Parathyroid adenoma (tissue), 2 donors: Measurements from ENCODE around the gene BRME1.

ENCODE experiments used
- H2AFZ ChIP-seq: fragments of 300-600 bp; sonication (generic); one replicate; pipeline ENCODE4 v1.7.0; 2017; ENCODE audit warnings: antibody characterized with exemption, mild to moderate bottlenecking
- H3K27ac ChIP-seq: fragments of 300-600 bp; sonication (generic); one replicate; pipeline ENCODE4 v1.7.0; 2017
- H3K27me3 ChIP-seq: fragments of 300-600 bp; sonication (generic); one replicate; pipeline ENCODE4 v1.7.0; 2017; ENCODE audit warnings: low read length; ENCODE audit not compliant: control insufficient read depth, insufficient read depth
- H3K36me3 ChIP-seq: fragments of 300-600 bp; sonication (generic); one replicate; pipeline ENCODE4 v1.7.0; 2017; ENCODE audit warnings: low read length; ENCODE audit not compliant: control insufficient read depth, insufficient read depth
- H3K4me1 ChIP-seq: fragments of 300-600 bp; sonication (generic); one replicate; pipeline ENCODE4 v1.7.0; 2017; ENCODE audit warnings: control low read depth
- H3K4me2 ChIP-seq: fragments of 300-600 bp; sonication (generic); one replicate; pipeline ENCODE4 v1.7.0; 2017; ENCODE audit warnings: low read length
- H3K4me3 ChIP-seq: fragments of 300-600 bp; sonication (generic); one replicate; pipeline ENCODE4 v1.7.0; 2017; ENCODE audit warnings: low read depth, low read length
- H3K79me2 ChIP-seq: fragments of 300-600 bp; sonication (generic); one replicate; pipeline ENCODE4 v1.7.0; 2017; ENCODE audit warnings: control low read depth
- H3K9ac ChIP-seq: fragments of 300-600 bp; sonication (generic); one replicate; pipeline ENCODE4 v1.7.0; 2017; ENCODE audit warnings: mild to moderate bottlenecking
- H3K9me3 ChIP-seq: fragments of 300-600 bp; sonication (generic); one replicate; pipeline ENCODE4 v1.7.0; 2017; ENCODE audit warnings: low read length; ENCODE audit not compliant: control insufficient read depth
- CTCF ChIP-seq: fragments of 300-600 bp; sonication (generic); IDR thresholded peaks from one replicate; pipeline ENCODE4 v1.7.0; 2017; ENCODE audit warnings: antibody characterized with exemption, mild to moderate bottlenecking
- donor health status: primary hyperparathyroidism.

Gene BRME1

GRCh38 chr19:13920940-13921747 is 15.2 kb upstream of the BRME1 start:
- no peaks in the 10 kb centered on the region for H3K27me3 ChIP-seq
- H3K9me3 ChIP-seq = no peaks in the 10 kb centered on the region

GRCh38 chr19:13920524-13920923 is 14.6 kb upstream of the BRME1 start:
- no peak overlapping the region for H3K9ac ChIP-seq
- no peaks in the 10 kb centered on the region for H3K9me3 ChIP-seq
- H3K4me1 ChIP-seq = no peaks in the 10 kb centered on the region
- H3K27me3 ChIP-seq = no peaks in the 10 kb centered on the region
- H3K27ac ChIP-seq = no peak overlapping the region
- H3K36me3 ChIP-seq = no peaks in the 10 kb centered on the region
- H3K79me2 ChIP-seq = no peaks in the 10 kb centered on the region
- no peak for TF ChIP-seq CTCF
- no peak overlapping the region for H2AFZ ChIP-seq
- no peak overlapping the region for H3K4me2 ChIP-seq
- H3K4me3 ChIP-seq = no peak overlapping the region

More at GRCh38 chr19:13920940-13921747, 15.2 kb upstream of the BRME1 start:
- no peak overlapping the region for H3K4me2 ChIP-seq
- H3K9ac ChIP-seq = no peak overlapping the region
- no peak for TF ChIP-seq CTCF
- H3K4me1 ChIP-seq = no peaks in the 10 kb centered on the region
- H3K36me3 ChIP-seq = no peaks in the 10 kb centered on the region
- no peak overlapping the region for H3K27ac ChIP-seq
- no peak overlapping the region for H2AFZ ChIP-seq
- no peak overlapping the region for H3K4me3 ChIP-seq
- no peaks in the 10 kb centered on the region for H3K79me2 ChIP-seq

- Histone ChIP-seq H3K4me2 (no peak overlapping the region), H3K9me3 (no peaks in the 10 kb centered on the region), H3K27ac (no peak overlapping the region), H2AFZ (no peak overlapping the region), H3K9ac (no peak overlapping the region), H3K36me3 (no peaks in the 10 kb centered on the region), H3K27me3 (no peaks in the 10 kb centered on the region), H3K4me1 (no peaks in the 10 kb centered on the region), H3K79me2 (no peaks in the 10 kb centered on the region), H3K4me3 (no peak overlapping the region)
- TF ChIP-seq CTCF = no peak
These were observed 13.0 kb upstream of the BRME1 start for GRCh38 chr19:13918726-13919411.

GRCh38 chr19:13917888-13918406 is 12.0 kb upstream of the BRME1 start:
- Histone ChIP-seq H3K27me3 (no peaks in the 10 kb centered on the region), H3K36me3 (no peaks in the 10 kb centered on the region), H3K4me2 (no peak overlapping the region), H2AFZ (no peak overlapping the region), H3K27ac (no peak overlapping the region), H3K79me2 (no peaks in the 10 kb centered on the region), H3K4me1 (no peaks in the 10 kb centered on the region), H3K4me3 (no peak overlapping the region), H3K9ac (no peak overlapping the region), H3K9me3 (no peaks in the 10 kb centered on the region)
- no peak for TF ChIP-seq CTCF
